IMR-90 (cell line): ENCODE data around the gene INHBC. TPM values are rescaled to one million over a fixed set of nuclear protein-coding genes. Genes with fewer than 3 reads are reported as not detected.
A peak's percentile ranks its signal among the peaks of the same experiment; 100 is the strongest.

Experiments
- ATAC-seq: fragments of 200-7000 bp; cut with Tn5 transposase; 2 replicates; pipeline ENCODE4 v1.9.1; 2020; ENCODE audit warnings: low read depth, mild to moderate bottlenecking, moderate library complexity
- BruUV-seq: library from RNA; stranded (reverse); fragments of 400-500 nt; replicated peaks from 2 replicates; lab custom pipeline; 2021; lab: Mats Ljungman, UMichigan
- CTCF ChIA-PET: fragments of 300-600 bp; formaldehyde crosslinking; extraction: SDS; loops from one replicate; lab custom pipeline; 2021; ENCODE audit warnings: antibody characterized with exemption; lab: Yijun Ruan, JAX
- POLR2A ChIA-PET: fragments of 300-600 bp; sonication (Branson Sonifier 250); formaldehyde crosslinking; loops from one replicate; lab custom pipeline; 2022; ENCODE audit warnings: antibody characterized with exemption; ENCODE audit not compliant: unreplicated experiment; lab: Charles Lee
- DNase-seq: peaks from one replicate; pipeline ENCODE4 v3.0.0; 2013
- H2AFZ ChIP-seq: replicated peaks from 2 replicates; pipeline ENCODE3; 2013; ENCODE audit warnings: low read length, mild to moderate bottlenecking; ENCODE audit not compliant: poor library complexity
- H2AK5ac ChIP-seq: 2 replicates; pipeline ENCODE4 v1.6.1; 2013; ENCODE audit warnings: low read depth, low read length, inconsistent platforms
- H2AK9ac ChIP-seq: replicated peaks from 2 replicates; pipeline ENCODE3; 2013; ENCODE audit warnings: mild to moderate bottlenecking, low read depth, low read length, moderate library complexity; ENCODE audit not compliant: poor library complexity
- H2BK120ac ChIP-seq: 2 replicates; pipeline ENCODE4 v1.6.1; 2013; ENCODE audit warnings: low read depth, low read length, inconsistent platforms
- H2BK15ac ChIP-seq: 3 replicates; pipeline ENCODE4 v1.6.1; 2013; ENCODE audit warnings: low read depth, low read length, inconsistent platforms
- H2BK20ac ChIP-seq: 2 replicates; pipeline ENCODE4 v1.6.1; 2013; ENCODE audit warnings: low read depth, mild to moderate bottlenecking, inconsistent platforms, low read length, moderate library complexity
- H2BK5ac ChIP-seq: 2 replicates; pipeline ENCODE4 v1.6.1; 2013; ENCODE audit warnings: mild to moderate bottlenecking, low read depth, low read length, inconsistent platforms; ENCODE audit not compliant: poor library complexity, severe bottlenecking
- H3K14ac ChIP-seq: replicated peaks from 2 replicates; pipeline ENCODE4 v1.6.1; 2013; ENCODE audit warnings: low read depth, low read length, inconsistent platforms
- H3K18ac ChIP-seq: 2 replicates; pipeline ENCODE4 v1.6.1; 2013; ENCODE audit warnings: low read depth, low read length, control low read depth
- H3K23ac ChIP-seq: 2 replicates; pipeline ENCODE4 v1.6.1; 2013; ENCODE audit warnings: low read depth, low read length, inconsistent platforms
- H3K27ac ChIP-seq: 2 replicates; pipeline ENCODE4 v1.5.1; 2013; ENCODE audit warnings: mild to moderate bottlenecking, control low read depth, low read length; ENCODE audit not compliant: insufficient read depth
- H3K27me3 ChIP-seq: 2 replicates; pipeline ENCODE4 v1.6.1; 2013; ENCODE audit warnings: low read length; ENCODE audit not compliant: control insufficient read depth, insufficient read depth
- H3K36me3 ChIP-seq: 2 replicates; pipeline ENCODE4 v1.6.1; 2013; ENCODE audit warnings: low read length, mixed read lengths; ENCODE audit not compliant: control insufficient read depth, insufficient read depth
- H3K4ac ChIP-seq: 2 replicates; pipeline ENCODE4 v1.6.1; 2013; ENCODE audit warnings: low read depth, low read length, inconsistent platforms
- H3K4me1 ChIP-seq: 2 replicates; pipeline ENCODE4 v1.6.1; 2013; ENCODE audit warnings: low read length, mixed read lengths; ENCODE audit not compliant: control insufficient read depth, insufficient read depth
- H3K4me2 ChIP-seq: 2 replicates; pipeline ENCODE4 v1.6.1; 2013; ENCODE audit warnings: low read depth, mild to moderate bottlenecking, control low read depth, low read length, moderate library complexity
- H3K4me3 ChIP-seq: 2 replicates; pipeline ENCODE4 v1.5.1; 2013; ENCODE audit warnings: low read depth, mild to moderate bottlenecking, control low read depth, low read length, moderate library complexity; ENCODE audit not compliant: insufficient read depth
- H3K56ac ChIP-seq: 2 replicates; pipeline ENCODE4 v1.6.1; 2013; ENCODE audit warnings: low read length, inconsistent platforms; ENCODE audit not compliant: insufficient read depth; ENCODE audit errors: extremely low read depth
- H3K79me1 ChIP-seq, 2 experiments: 2 replicates each; pipeline ENCODE4 v1.6.1; 2013; ENCODE audit warnings: low read length in 2 of 2, inconsistent platforms in 1 of 2, low read depth in 1 of 2
- H3K9ac ChIP-seq: 2 replicates; pipeline ENCODE4 v1.6.1; 2013; ENCODE audit warnings: low read depth, low read length, control low read depth
- H3K9me1 ChIP-seq: 2 replicates; pipeline ENCODE4 v1.6.1; 2013; ENCODE audit warnings: low read length, inconsistent platforms; ENCODE audit not compliant: insufficient read depth
- H3K9me3 ChIP-seq: 2 replicates; pipeline ENCODE4 v1.6.1; 2013; ENCODE audit warnings: low read length; ENCODE audit not compliant: control insufficient read depth, insufficient read depth
- H4K20me1 ChIP-seq: 2 replicates; pipeline ENCODE4 v1.6.1; 2013; ENCODE audit warnings: low read length, inconsistent platforms; ENCODE audit not compliant: insufficient read depth
- H4K5ac ChIP-seq: 2 replicates; pipeline ENCODE4 v1.6.1; 2013; ENCODE audit warnings: mild to moderate bottlenecking, low read depth, low read length, control low read depth
- H4K8ac ChIP-seq, 2 experiments: 2 replicates each; pipeline ENCODE4 v1.6.1; 2013; ENCODE audit warnings: low read depth in 2 of 2, low read length in 2 of 2, control low read depth in 1 of 2, inconsistent platforms in 1 of 2
- H4K91ac ChIP-seq: 2 replicates; pipeline ENCODE4 v1.6.1; 2013; ENCODE audit warnings: low read depth, low read length, inconsistent platforms; ENCODE audit not compliant: insufficient read depth
- CHD1 ChIP-seq: IDR thresholded peaks from 2 replicates; pipeline ENCODE4 v1.6.1; 2012; ENCODE audit warnings: low read depth, low read length, improper control_type of control experiment
- MAFK ChIP-seq: IDR thresholded peaks from 2 replicates; pipeline ENCODE4 v1.6.1; 2012; ENCODE audit warnings: low read depth, low read length, improper control_type of control experiment
- MXI1 ChIP-seq: IDR thresholded peaks from 2 replicates; pipeline ENCODE4 v1.6.1; 2012; ENCODE audit warnings: low read depth, mild to moderate bottlenecking, low read length, moderate library complexity, borderline replicate concordance
- POLR2A ChIP-seq: IDR thresholded peaks from 2 replicates; pipeline ENCODE4 v1.6.1; 2012; ENCODE audit warnings: mild to moderate bottlenecking, low read depth, low read length
- RFX5 ChIP-seq: IDR thresholded peaks from 2 replicates; pipeline ENCODE4 v1.8.0; 2012; ENCODE audit warnings: low read depth, mild to moderate bottlenecking, low read length, moderate library complexity
- SMC3 ChIP-seq: fragments of 150-350 bp; IDR thresholded peaks from 2 replicates; pipeline ENCODE4 v1.6.1; 2016; ENCODE audit warnings: low read depth, mild to moderate bottlenecking, antibody characterized with exemption, low read length, moderate library complexity
- WGBS, 2 experiments: methylation state at CpG; one replicate each; pipeline versions ENCODE4 v1.1.5 to v1.1.7; 2013; ENCODE audit warnings: missing lambda C conversion rate in 2 of 2; ENCODE audit not compliant: insufficient read length in 1 of 2; ENCODE audit errors: extremely low coverage in 2 of 2; 5-methylcytosine and 5-hydroxymethylcytosine counted together
- dilution Hi-C: fragments of 300-500 bp; cut with HindIII; formaldehyde crosslinking; loops from one replicate; pipeline ENCODE4 v1.14.3; 2018; ENCODE audit warnings: low sequenced_read_pairs; ENCODE audit not compliant: unreplicated experiment
- in situ Hi-C: fragments of 300-500 bp; cut with MboI; formaldehyde crosslinking; loops from 3 replicates; pipeline ENCODE4 v1.14.3; 2019; ENCODE audit warnings: low sequenced_read_pairs, inconsistent platforms, mixed read lengths
- intact Hi-C: fragments of 100-400 bp; cut with micrococcal nuclease; formaldehyde crosslinking; loops from 2 replicates; pipeline ENCODE4 v1.10.0; 2022
- polyA plus RNA-seq, 3 experiments: library from polyadenylated mRNA; depleted of rRNA; stranded (reverse); fragments of >200 nt; gene quantifications; 2 replicates each; pipeline ENCODE4 v1.2.3, GENCODE V29; 2012; ENCODE audit warnings: low replicate concordance in 1 of 3
- total RNA-seq: library from RNA; depleted of rRNA; stranded (reverse); fragments of >200 nt; gene quantifications from 2 replicates; pipeline ENCODE4 v1.2.3, GENCODE V29; 2012
- TF ChIP-seq, protein P1 (sequence below): fragments of 150-350 bp; IDR thresholded peaks from 2 replicates; pipeline ENCODE4 v1.6.1; 2017; ENCODE audit warnings: mild to moderate bottlenecking, antibody characterized with exemption, low read length, low read depth

INHBC gene
- total and polyA plus RNA-seq, 2 of the 4 experiments (the other 2 are of a cell fraction) = 0.09 TPM; not detected in 1

DNA sequence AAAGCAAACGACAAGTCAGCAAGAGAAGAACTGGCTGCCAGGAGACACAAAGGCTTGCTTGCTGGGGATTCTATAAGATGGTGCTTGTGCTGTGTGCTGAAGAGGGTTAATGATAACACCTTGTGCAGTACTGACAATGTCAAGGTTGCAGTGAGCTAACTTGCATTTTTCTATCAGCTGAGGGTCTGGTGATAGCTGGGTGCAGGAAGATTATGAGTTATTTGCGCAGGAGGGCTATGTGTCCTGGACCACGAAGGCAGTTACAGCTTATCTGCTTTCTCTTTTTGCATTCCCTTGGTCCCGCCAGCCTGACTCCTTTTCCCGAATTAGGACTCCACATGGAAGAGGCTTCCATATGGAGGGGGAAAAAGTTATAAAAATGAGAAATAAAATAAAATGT is 46.2 kb upstream of the INHBC start:
- Histone ChIP-seq H2BK20ac (peak overlapping the region; percentile 99), H2AK9ac (peak overlapping the region; percentile 60), H4K5ac (peak overlapping the region; percentile 22; the same call in 1 of the 2 replicates), H3K4me1 (peaks cover 8% of the 10 kb centered on the region; the same call in 1 of the 2 replicates), H3K56ac (peak overlapping the region; percentile 77), H2AK5ac (peak overlapping the region; percentile 95), H3K27ac (peak overlapping the region; percentile 30), H3K27me3 (no peaks in the 10 kb centered on the region), H3K9me3 (no peaks in the 10 kb centered on the region), H4K8ac (peak overlapping the region; percentile 74 to 87), H3K18ac (peak overlapping the region; percentile 34; the same call in 1 of the 2 replicates), H2BK120ac (peak overlapping the region; percentile 97), H4K20me1 (no peaks in the 10 kb centered on the region), H3K9me1 (peaks cover 10% of the 10 kb centered on the region), H3K23ac (peak overlapping the region; percentile 97), H3K14ac (peak overlapping the region; percentile 92), H2BK15ac (peak overlapping the region; percentile 93), H4K91ac (peak overlapping the region; percentile 88), H3K36me3 (peaks cover 6% of the 10 kb centered on the region), H2BK5ac (peak overlapping the region; percentile 71), H3K4me3 (no peak overlapping the region), H2AFZ (no peak overlapping the region), H3K79me1 (peaks cover 15 to 33% of the 10 kb centered on the region in 2 experiments), H3K4ac (peak overlapping the region; percentile 92), H3K4me2 (no peak overlapping the region), H3K9ac (no peak overlapping the region)
- dilution Hi-C loops = no loop called here
- ChIA-PET CTCF (interaction anchor here (0.6 to 1.4 kb wide), 3 partner anchors 30 to 97 kb away, joined by 3 to 5 read pairs (median 4); no protein-coding TSS in a partner anchor), POLR2A (no interaction called here)
- ATAC-seq (peak; percentile 7; the same call in 1 of the 2 replicates), DNase-seq (no peak)
- intact Hi-C loops = no loop called here
- WGBS, 2 experiments = 100% methylated on average over 1 of the region's 5 CpGs; no CpG with 5 or more reads in 1 of the 2 experiments
- no TSS peak for BruUV-seq
- TF ChIP-seq MAFK (no peak), MXI1 (no peak), POLR2A (no peak), RFX5 (no peak), SMC3 (no peak), CHD1 (no peak)
- TF ChIP-seq, protein P1, sequence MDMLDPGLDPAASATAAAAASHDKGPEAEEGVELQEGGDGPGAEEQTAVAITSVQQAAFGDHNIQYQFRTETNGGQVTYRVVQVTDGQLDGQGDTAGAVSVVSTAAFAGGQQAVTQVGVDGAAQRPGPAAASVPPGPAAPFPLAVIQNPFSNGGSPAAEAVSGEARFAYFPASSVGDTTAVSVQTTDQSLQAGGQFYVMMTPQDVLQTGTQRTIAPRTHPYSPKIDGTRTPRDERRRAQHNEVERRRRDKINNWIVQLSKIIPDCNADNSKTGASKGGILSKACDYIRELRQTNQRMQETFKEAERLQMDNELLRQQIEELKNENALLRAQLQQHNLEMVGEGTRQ = no peak
- in situ Hi-C loops = no loop called here
